H7 (cell line): Measurements from ENCODE around the gene SH3YL1. TPM values are rescaled to one million over a fixed set of nuclear protein-coding genes. Genes with fewer than 3 reads are reported as not detected.

Experiments
- DNase-seq: peaks from one replicate; pipeline ENCODE4 v3.0.0; 2012
- H3K27me3 ChIP-seq: 2 replicates; pipeline ENCODE4 v1.6.0; 2011; ENCODE audit warnings: mild to moderate bottlenecking, low read length; ENCODE audit not compliant: control insufficient read depth, insufficient read depth
- H3K36me3 ChIP-seq: replicated peaks from 2 replicates; pipeline ENCODE4 v1.5.1; 2011; ENCODE audit warnings: low read length; ENCODE audit not compliant: control insufficient read depth, insufficient read depth
- H3K4me3 ChIP-seq: 2 replicates; pipeline ENCODE4 v1.5.1; 2011; ENCODE audit warnings: low read depth, mild to moderate bottlenecking, control low read depth, low read length, moderate library complexity; ENCODE audit not compliant: insufficient read depth
- total RNA-seq: library from RNA; depleted of rRNA; stranded (reverse); fragments of >200 nt; shearing (Covaris generic); gene quantifications from 2 replicates; pipeline ENCODE4 v1.2.3, GENCODE V29; 2014

Gene SH3YL1
- total RNA-seq, 1 experiment from 2014 or later = 15.4 TPM

GRCh38 chr2:274503-274902 lies 10.7 kb upstream of the SH3YL1 start:
- Histone ChIP-seq H3K4me3 (no peak overlapping the region), H3K27me3 (no peaks in the 10 kb centered on the region), H3K36me3 (peaks cover 15% of the 10 kb centered on the region)
- DNase-seq = no peak

- no peak for DNase-seq
- Histone ChIP-seq H3K27me3 (no peaks in the 10 kb centered on the region), H3K36me3 (peaks cover 13% of the 10 kb centered on the region), H3K4me3 (no peak overlapping the region)
Measured at GRCh38 chr2:273333-273732, 9.5 kb upstream of the SH3YL1 start.

- no peak overlapping the region for H3K4me3 ChIP-seq
- peaks cover 7% of the 10 kb centered on the region for H3K36me3 ChIP-seq
- no peak for DNase-seq
- H3K27me3 ChIP-seq = no peaks in the 10 kb centered on the region
Measured at GRCh38 chr2:271917-272316, 8.1 kb upstream of the SH3YL1 start.

GRCh38 chr2:270861-271260 lies 7.0 kb upstream of the SH3YL1 start:
- Histone ChIP-seq H3K36me3 (peaks cover 3% of the 10 kb centered on the region), H3K27me3 (no peaks in the 10 kb centered on the region), H3K4me3 (no peak overlapping the region)
- DNase-seq = no peak

- Histone ChIP-seq H3K27me3 (no peaks in the 10 kb centered on the region), H3K4me3 (no peak overlapping the region), H3K36me3 (peaks cover 3% of the 10 kb centered on the region)
- no peak for DNase-seq
Measured at GRCh38 chr2:269356-270030, 5.7 kb upstream of the SH3YL1 start.

- no peak for DNase-seq
- no peak overlapping the region for H3K4me3 ChIP-seq
Measured at GRCh38 chr2:268323-268722, 4.5 kb upstream of the SH3YL1 start.

GRCh38 chr2:264493-265468 lies 949 bp upstream of the SH3YL1 start, which contains the start of gene ACP1:
TSS of gene ACP1 (plus strand) at chr2:264947. CDS start at chr2:264965, 18 bp downstream.
- Histone ChIP-seq H3K27me3 (peaks cover 9% of the 10 kb centered on the region), H3K36me3 (no peaks in the 10 kb centered on the region), H3K4me3 (peak within 1 kb of the TSS; percentile 88)
- peak; percentile 98 for DNase-seq

More at GRCh38 chr2:268323-268722, 4.5 kb upstream of the SH3YL1 start:
- H3K27me3 ChIP-seq = peaks cover 9% of the 10 kb centered on the region
- H3K36me3 ChIP-seq = peaks cover 3% of the 10 kb centered on the region

GRCh38 chr2:263022-263738 lies 652 bp downstream of the SH3YL1 start:
- peak overlapping the region; percentile 88 for H3K4me3 ChIP-seq
- H3K27me3 ChIP-seq = peaks cover 9% of the 10 kb centered on the region
- DNase-seq = peak; percentile 50
- no peaks in the 10 kb centered on the region for H3K36me3 ChIP-seq

GRCh38 chr2:262117-262516 lies 1.7 kb downstream of the SH3YL1 start:
- no peak overlapping the region for H3K4me3 ChIP-seq
- no peaks in the 10 kb centered on the region for H3K36me3 ChIP-seq
- no peak for DNase-seq
- H3K27me3 ChIP-seq = peaks cover 9% of the 10 kb centered on the region

GRCh38 chr2:260507-261161 lies 3.2 kb downstream of the SH3YL1 start:
- H3K27me3 ChIP-seq = peaks cover 9% of the 10 kb centered on the region
- H3K36me3 ChIP-seq = no peaks in the 10 kb centered on the region
- no peak overlapping the region for H3K4me3 ChIP-seq
- DNase-seq = no peak

- Histone ChIP-seq H3K36me3 (no peaks in the 10 kb centered on the region), H3K27me3 (peaks cover 9% of the 10 kb centered on the region), H3K4me3 (no peak overlapping the region)
- no peak for DNase-seq
Measured at GRCh38 chr2:259789-260331, 4.0 kb downstream of the SH3YL1 start.

GRCh38 chr2:258933-259332 lies 4.9 kb downstream of the SH3YL1 start:
- H3K27me3 ChIP-seq = peaks cover 6% of the 10 kb centered on the region
- H3K36me3 ChIP-seq = no peaks in the 10 kb centered on the region
- DNase-seq = no peak
- H3K4me3 ChIP-seq = no peak overlapping the region

- H3K27me3 ChIP-seq = no peaks in the 10 kb centered on the region
- H3K36me3 ChIP-seq = no peaks in the 10 kb centered on the region
- DNase-seq = no peak
- no peak overlapping the region for H3K4me3 ChIP-seq
Measured at GRCh38 chr2:257842-258241, 6.0 kb downstream of the SH3YL1 start.

GRCh38 chr2:257429-257828 lies 6.4 kb downstream of the SH3YL1 start:
- H3K4me3 ChIP-seq = no peak overlapping the region
- H3K27me3 ChIP-seq = no peaks in the 10 kb centered on the region
- H3K36me3 ChIP-seq = no peaks in the 10 kb centered on the region
- DNase-seq = no peak
